Ishikawa (cell line): ENCODE results near the gene ERP29.

Experiments
- CEBPB ChIP-seq: IDR thresholded peaks from 2 replicates; pipeline ENCODE4 v1.6.1; 2012
- CREB1 ChIP-seq: IDR thresholded peaks from 2 replicates; pipeline ENCODE4 v1.6.1; 2012; ENCODE audit warnings: low read depth
- EP300 ChIP-seq: IDR thresholded peaks from 2 replicates; pipeline ENCODE4 v1.6.1; 2012; ENCODE audit warnings: borderline replicate concordance
- FOXM1 ChIP-seq: IDR thresholded peaks from 2 replicates; pipeline ENCODE4 v1.6.1; 2012; ENCODE audit warnings: low read depth, borderline replicate concordance
- NFIC ChIP-seq: IDR thresholded peaks from 2 replicates; pipeline ENCODE4 v1.6.1; 2012
- TAF1 ChIP-seq: IDR thresholded peaks from 2 replicates; pipeline ENCODE4 v1.6.1; 2012; ENCODE audit warnings: low read depth, mild to moderate bottlenecking
- TEAD4 ChIP-seq: IDR thresholded peaks from 2 replicates; pipeline ENCODE4 v1.6.1; 2012
- ZBTB7A ChIP-seq: IDR thresholded peaks from 2 replicates; pipeline ENCODE4 v1.6.1; 2012; ENCODE audit warnings: low read depth
- TF ChIP-seq, protein P1 (sequence below): IDR thresholded peaks from 2 replicates; pipeline ENCODE4 v1.6.1; 2012
- TF ChIP-seq, protein P2 (sequence below): IDR thresholded peaks from 2 replicates; pipeline ENCODE4 v1.6.1; 2012

DNA sequence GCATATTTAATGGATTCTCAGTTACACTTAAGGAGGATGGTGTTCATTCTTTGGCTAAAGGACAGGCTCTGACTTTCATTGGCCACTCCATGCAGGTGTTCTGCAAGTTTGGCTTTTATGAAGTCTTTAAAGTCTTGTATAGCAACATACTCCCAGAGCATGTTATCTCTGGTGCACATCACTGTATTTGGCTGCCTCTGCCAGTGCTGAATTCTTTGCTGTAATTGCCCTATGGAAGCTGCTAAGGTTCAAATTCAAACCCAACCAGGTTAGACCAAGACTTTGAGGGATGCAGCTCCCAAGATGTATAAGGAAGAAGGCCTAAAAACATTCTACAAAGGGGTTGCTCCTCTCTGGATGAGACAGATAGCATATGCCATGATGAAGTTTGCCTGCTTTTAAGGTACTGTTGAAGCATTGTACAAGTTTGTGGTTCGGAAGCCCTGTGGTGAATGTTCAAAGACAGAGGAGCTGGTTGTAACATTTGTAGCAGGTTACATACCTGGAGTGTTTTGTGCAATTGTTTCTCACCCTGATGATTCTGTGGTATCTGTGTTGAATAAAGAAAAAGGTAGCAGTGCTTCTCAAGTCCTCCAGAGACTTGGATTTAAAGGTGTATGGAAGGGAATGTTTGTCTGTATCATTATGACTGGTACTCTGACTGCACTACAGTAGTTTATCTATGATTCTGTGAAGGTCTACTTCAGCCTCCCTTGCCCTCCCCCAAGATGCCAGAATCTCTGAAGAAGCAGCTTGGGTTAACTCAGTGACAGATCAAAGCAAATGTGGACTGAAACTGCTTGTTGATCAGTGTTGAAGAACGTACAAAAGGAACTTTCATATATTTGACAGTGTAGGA is 19.7 kb upstream of the ERP29 start:
- no peak for TF ChIP-seq CREB1
- TF ChIP-seq, protein P1, sequence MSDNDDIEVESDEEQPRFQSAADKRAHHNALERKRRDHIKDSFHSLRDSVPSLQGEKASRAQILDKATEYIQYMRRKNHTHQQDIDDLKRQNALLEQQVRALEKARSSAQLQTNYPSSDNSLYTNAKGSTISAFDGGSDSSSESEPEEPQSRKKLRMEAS, result no peak
- TF ChIP-seq CEBPB, result no peak
- TF ChIP-seq, protein P2, sequence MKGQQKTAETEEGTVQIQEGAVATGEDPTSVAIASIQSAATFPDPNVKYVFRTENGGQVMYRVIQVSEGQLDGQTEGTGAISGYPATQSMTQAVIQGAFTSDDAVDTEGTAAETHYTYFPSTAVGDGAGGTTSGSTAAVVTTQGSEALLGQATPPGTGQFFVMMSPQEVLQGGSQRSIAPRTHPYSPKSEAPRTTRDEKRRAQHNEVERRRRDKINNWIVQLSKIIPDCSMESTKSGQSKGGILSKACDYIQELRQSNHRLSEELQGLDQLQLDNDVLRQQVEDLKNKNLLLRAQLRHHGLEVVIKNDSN, result no peak
- no peak for TF ChIP-seq TEAD4
- no peak for TF ChIP-seq EP300
- no peak for TF ChIP-seq TAF1
- no peak for TF ChIP-seq FOXM1
- no peak for TF ChIP-seq NFIC
- no peak for TF ChIP-seq ZBTB7A
